ENCODE results near the gene RIIAD1.

- TF ChIP-seq CTCF (IDR thresholded peaks at IDR 0.05) = no peak
- no peak for TF ChIP-seq POLR2A (IDR thresholded peaks at IDR 0.05)
Measured at GRCh38 chr1:151680826-151681225, 40.5 kb upstream of the RIIAD1 start.

Data from adrenal gland (tissue), 5 donors.